Neural progenitor cell (in vitro differentiated cells): ENCODE results near the gene EPB41. TPM values are rescaled to one million over a fixed set of nuclear protein-coding genes. Genes with fewer than 3 reads are reported as not detected.
A peak's percentile ranks its signal among the peaks of the same experiment; 100 is the strongest.

Experiments
- DNase-seq: peaks from one replicate; pipeline ENCODE4 v3.0.0-alpha.2; 2016; ENCODE audit warnings: low spot score
- H2AFZ ChIP-seq: fragments of 200-600 bp; sonication (generic); replicated peaks from 2 replicates; pipeline ENCODE4 v1.6.1; 2016; ENCODE audit warnings: antibody characterized with exemption
- H3F3A ChIP-seq: fragments of 200-600 bp; sonication (generic); 2 replicates; pipeline ENCODE4 v1.6.1; 2016; ENCODE audit warnings: antibody characterized with exemption, low read depth
- H3K27ac ChIP-seq: fragments of 200-600 bp; sonication (generic); 2 replicates; pipeline ENCODE4 v1.5.1; 2016; ENCODE audit warnings: mild to moderate bottlenecking
- H3K27me3 ChIP-seq: fragments of 200-600 bp; sonication (generic); 2 replicates; pipeline ENCODE4 v1.6.1; 2016; ENCODE audit warnings: mild to moderate bottlenecking, moderate library complexity
- H3K36me3 ChIP-seq: fragments of 200-600 bp; sonication (generic); 2 replicates; pipeline ENCODE4 v1.5.1; 2016
- H3K4me1 ChIP-seq: fragments of 200-600 bp; sonication (generic); 2 replicates; pipeline ENCODE4 v1.6.1; 2016; ENCODE audit warnings: mixed run types
- H3K4me2 ChIP-seq: fragments of 200-600 bp; sonication (generic); 2 replicates; pipeline ENCODE4 v1.6.1; 2016
- H3K4me3 ChIP-seq: fragments of 200-600 bp; sonication (generic); 2 replicates; pipeline ENCODE4 v1.5.1; 2016
- H3K79me2 ChIP-seq: fragments of 200-600 bp; sonication (generic); 2 replicates; pipeline ENCODE4 v1.6.1; 2016; ENCODE audit warnings: low read depth
- H3K9ac ChIP-seq: fragments of 200-600 bp; sonication (generic); 2 replicates; pipeline ENCODE4 v1.6.1; 2016
- H3K9me3 ChIP-seq: fragments of 200-600 bp; sonication (generic); 2 replicates; pipeline ENCODE4 v1.5.1; 2016; ENCODE audit warnings: low read depth
- H4K20me1 ChIP-seq: fragments of 200-600 bp; sonication (generic); 2 replicates; pipeline ENCODE4 v1.6.1; 2016; ENCODE audit warnings: low read depth
- H3K27ac Mint-ChIP-seq: 3 replicates; pipeline ENCODE4 v1.8.0; 2021; ENCODE audit warnings: mixed read lengths
- H3K27me3 Mint-ChIP-seq: 2 replicates; pipeline ENCODE4 v1.8.0; 2022; ENCODE audit warnings: low read depth, mild to moderate bottlenecking, inconsistent platforms, moderate library complexity, mixed read lengths; ENCODE audit not compliant: insufficient read depth
- H3K36me3 Mint-ChIP-seq: 3 replicates; pipeline ENCODE4 v1.8.0; 2021; ENCODE audit warnings: mixed read lengths
- H3K4me1 Mint-ChIP-seq: 3 replicates; pipeline ENCODE4 v1.8.0; 2021; ENCODE audit warnings: mixed read lengths
- H3K4me3 Mint-ChIP-seq: 3 replicates; pipeline ENCODE4 v1.8.0; 2021; ENCODE audit warnings: mild to moderate bottlenecking, moderate library complexity, mixed read lengths
- H3K9me3 Mint-ChIP-seq: 3 replicates; pipeline ENCODE4 v1.8.0; 2020; ENCODE audit warnings: mixed read lengths
- EZH2 ChIP-seq: fragments of 200-600 bp; sonication (generic); IDR thresholded peaks from 2 replicates; pipeline ENCODE4 v1.6.1; 2017; ENCODE audit warnings: antibody characterized with exemption, mild to moderate bottlenecking, moderate library complexity
- EZH2phosphoT487 ChIP-seq: fragments of 200-600 bp; sonication (generic); IDR thresholded peaks from 2 replicates; pipeline ENCODE4 v1.6.1; 2017; ENCODE audit warnings: antibody characterized with exemption
- total RNA-seq: library from RNA; depleted of rRNA; stranded (reverse); fragments of >200 nt; gene quantifications from 2 replicates; pipeline ENCODE4 v1.2.3, GENCODE V29; 2015; ENCODE audit warnings: low replicate concordance
- TF ChIP-seq, protein P1 (sequence below): fragments of 200-600 bp; sonication (generic); IDR thresholded peaks from 2 replicates; pipeline ENCODE4 v1.5.1; 2017; ENCODE audit warnings: antibody characterized with exemption, mild to moderate bottlenecking

The EPB41 gene
- total RNA-seq, 1 donor from 2014 or later: 211 TPM

DNA sequence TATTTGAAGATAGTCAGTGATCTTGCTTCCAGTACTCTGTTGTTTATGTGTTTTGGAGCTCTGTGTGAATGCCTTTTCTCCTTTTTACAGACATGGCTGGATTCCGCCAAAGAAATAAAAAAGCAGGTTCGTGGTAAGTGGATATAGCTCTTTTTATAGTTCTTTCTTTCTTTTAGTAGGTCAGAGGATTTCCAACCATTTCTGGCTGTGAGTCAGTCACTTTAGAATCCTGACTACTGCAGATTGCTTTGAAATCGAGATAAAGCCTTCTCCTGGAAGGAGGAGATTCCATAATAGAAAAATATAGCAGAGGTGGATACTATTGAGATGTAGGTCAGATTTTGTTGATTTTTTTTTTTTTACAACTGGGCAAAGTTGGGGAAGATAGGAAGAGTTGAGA is 97.4 kb downstream of the EPB41 start:
- no peaks in the 10 kb centered on the region for H4K20me1 ChIP-seq
- H3K36me3 ChIP-seq: no peaks in the 10 kb centered on the region
- no peak overlapping the region for H3K4me2 ChIP-seq
- Mint-ChIP-seq H3K27ac (no peak overlapping the region), H3K9me3 (no peaks in the 10 kb centered on the region), H3K27me3 (peaks cover 3% of the 10 kb centered on the region), H3K4me3 (no peak overlapping the region), H3K4me1 (no peaks in the 10 kb centered on the region), H3K36me3 (peaks cover 12% of the 10 kb centered on the region)
- no peaks in the 10 kb centered on the region for H3K9me3 ChIP-seq
- no peak for DNase-seq
- no peak overlapping the region for H3K9ac ChIP-seq
- no peaks in the 10 kb centered on the region for H3K79me2 ChIP-seq
- no peaks in the 10 kb centered on the region for H3K27me3 ChIP-seq
- TF ChIP-seq EZH2 (no peak), EZH2phosphoT487 (no peak)
- TF ChIP-seq, protein P1, sequence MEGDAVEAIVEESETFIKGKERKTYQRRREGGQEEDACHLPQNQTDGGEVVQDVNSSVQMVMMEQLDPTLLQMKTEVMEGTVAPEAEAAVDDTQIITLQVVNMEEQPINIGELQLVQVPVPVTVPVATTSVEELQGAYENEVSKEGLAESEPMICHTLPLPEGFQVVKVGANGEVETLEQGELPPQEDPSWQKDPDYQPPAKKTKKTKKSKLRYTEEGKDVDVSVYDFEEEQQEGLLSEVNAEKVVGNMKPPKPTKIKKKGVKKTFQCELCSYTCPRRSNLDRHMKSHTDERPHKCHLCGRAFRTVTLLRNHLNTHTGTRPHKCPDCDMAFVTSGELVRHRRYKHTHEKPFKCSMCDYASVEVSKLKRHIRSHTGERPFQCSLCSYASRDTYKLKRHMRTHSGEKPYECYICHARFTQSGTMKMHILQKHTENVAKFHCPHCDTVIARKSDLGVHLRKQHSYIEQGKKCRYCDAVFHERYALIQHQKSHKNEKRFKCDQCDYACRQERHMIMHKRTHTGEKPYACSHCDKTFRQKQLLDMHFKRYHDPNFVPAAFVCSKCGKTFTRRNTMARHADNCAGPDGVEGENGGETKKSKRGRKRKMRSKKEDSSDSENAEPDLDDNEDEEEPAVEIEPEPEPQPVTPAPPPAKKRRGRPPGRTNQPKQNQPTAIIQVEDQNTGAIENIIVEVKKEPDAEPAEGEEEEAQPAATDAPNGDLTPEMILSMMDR: no peak
- no peak overlapping the region for H3K4me3 ChIP-seq
- peak overlapping the region; percentile 2 for H3K27ac ChIP-seq
- no peaks in the 10 kb centered on the region for H3K4me1 ChIP-seq
- H2AFZ ChIP-seq: no peak overlapping the region
- H3F3A ChIP-seq: peaks cover under 1% of the 10 kb centered on the region

DNA sequence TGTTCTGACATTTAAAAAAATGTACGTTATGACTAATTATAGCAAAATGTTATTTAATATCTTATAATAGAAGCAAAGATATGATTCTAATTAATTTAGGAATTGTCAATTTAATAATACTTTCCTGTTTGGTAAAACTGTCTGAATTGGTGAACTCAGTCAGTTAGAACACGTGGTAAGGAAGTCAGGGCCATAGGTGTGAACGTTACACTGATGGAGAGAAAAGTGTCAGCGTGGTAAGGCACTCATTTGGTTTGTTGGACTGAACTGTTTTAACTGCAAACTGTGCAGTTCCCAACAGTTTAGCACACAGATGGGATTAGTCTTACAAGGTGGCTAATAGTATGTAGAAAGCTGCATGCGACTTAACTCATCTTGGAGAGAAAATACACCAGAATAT is 102.9 kb downstream of the EPB41 start:
- TF ChIP-seq EZH2phosphoT487 (no peak), EZH2 (no peak)
- TF ChIP-seq, protein P1: no peak
- no peaks in the 10 kb centered on the region for H3K9me3 Mint-ChIP-seq
- no peak overlapping the region for H3K4me3 Mint-ChIP-seq
- Histone ChIP-seq H3K27me3 (no peaks in the 10 kb centered on the region), H3K4me1 (no peaks in the 10 kb centered on the region), H3K4me3 (no peak overlapping the region), H2AFZ (no peak overlapping the region), H3K79me2 (no peaks in the 10 kb centered on the region), H3K4me2 (no peak overlapping the region), H3K27ac (no peak overlapping the region), H3F3A (peaks cover 5% of the 10 kb centered on the region), H3K9ac (no peak overlapping the region), H3K36me3 (peaks cover 7% of the 10 kb centered on the region), H4K20me1 (no peaks in the 10 kb centered on the region), H3K9me3 (no peaks in the 10 kb centered on the region)
- DNase-seq: no peak
- no peaks in the 10 kb centered on the region for H3K27me3 Mint-ChIP-seq
- H3K27ac Mint-ChIP-seq: no peak overlapping the region
- H3K4me1 Mint-ChIP-seq: no peaks in the 10 kb centered on the region
- H3K36me3 Mint-ChIP-seq: peaks cover 5% of the 10 kb centered on the region

DNA sequence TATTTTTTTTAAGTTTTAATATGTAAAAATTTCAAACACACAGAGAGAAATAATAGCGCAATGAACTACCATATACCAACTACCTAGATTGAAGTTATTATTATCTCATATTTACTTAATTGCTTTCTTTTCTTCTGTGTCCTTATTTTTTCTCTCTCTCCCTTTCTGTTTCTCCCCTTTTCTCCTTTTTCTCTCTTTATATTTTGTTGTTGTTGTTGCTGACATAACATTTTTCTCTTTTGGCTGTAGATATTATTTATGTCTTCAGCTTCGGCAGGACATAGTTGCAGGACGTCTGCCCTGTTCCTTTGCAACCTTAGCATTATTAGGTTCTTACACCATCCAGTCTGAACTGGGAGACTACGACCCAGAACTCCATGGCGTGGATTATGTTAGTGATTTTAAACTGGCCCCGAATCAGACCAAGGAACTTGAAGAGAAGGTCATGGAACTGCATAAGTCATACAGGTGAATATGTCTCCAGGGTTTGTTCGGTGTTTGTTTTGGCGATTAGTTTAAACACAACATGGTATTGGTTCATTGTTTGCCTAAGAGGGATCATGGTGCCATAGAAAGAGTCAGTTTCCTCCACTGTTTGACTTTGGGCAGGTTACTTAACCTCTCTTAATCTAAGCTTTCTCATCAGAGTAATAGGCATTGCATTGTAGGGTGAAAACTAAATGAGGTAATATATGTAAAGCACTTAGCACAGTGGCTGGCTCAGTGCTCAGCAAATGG is 103.8 kb downstream of the EPB41 start:
- DNase-seq: no peak
- H3K4me3 Mint-ChIP-seq: no peak overlapping the region
- H3K4me1 Mint-ChIP-seq: no peaks in the 10 kb centered on the region
- H3K4me3 ChIP-seq: no peak overlapping the region
- no peaks in the 10 kb centered on the region for H4K20me1 ChIP-seq
- H2AFZ ChIP-seq: no peak overlapping the region
- H3K36me3 Mint-ChIP-seq: peaks cover 5% of the 10 kb centered on the region
- H3K9me3 ChIP-seq: no peaks in the 10 kb centered on the region
- no peaks in the 10 kb centered on the region for H3K79me2 ChIP-seq
- H3K36me3 ChIP-seq: peaks cover 7% of the 10 kb centered on the region
- no peaks in the 10 kb centered on the region for H3K4me1 ChIP-seq
- H3K9ac ChIP-seq: no peak overlapping the region
- no peaks in the 10 kb centered on the region for H3K9me3 Mint-ChIP-seq
- H3K27ac Mint-ChIP-seq: no peak overlapping the region
- H3K27ac ChIP-seq: no peak overlapping the region
- H3K27me3 ChIP-seq: no peaks in the 10 kb centered on the region
- TF ChIP-seq EZH2phosphoT487 (no peak), EZH2 (no peak)
- TF ChIP-seq, protein P1: no peak
- peaks cover 5% of the 10 kb centered on the region for H3F3A ChIP-seq
- no peaks in the 10 kb centered on the region for H3K27me3 Mint-ChIP-seq
- H3K4me2 ChIP-seq: no peak overlapping the region
